Ovary (tissue), 9 donors: ENCODE data around the gene GAS6. TPM values are rescaled to one million over a fixed set of nuclear protein-coding genes. Genes with fewer than 3 reads are reported as not detected.

Source experiments
- DNase-seq, 5 donors: peaks; one replicate each; pipeline ENCODE4 v3.0.0-alpha.2; 2019 to 2020
- H3K27ac ChIP-seq, 2 donors: fragments of 200-600 bp; one replicate each; pipeline versions ENCODE4 v1.5.1 to v1.8.0; 2019 to 2022
- H3K27me3 ChIP-seq: fragments of 200-600 bp; one replicate; pipeline ENCODE4 v1.8.0; 2022
- H3K36me3 ChIP-seq: fragments of 200-600 bp; sonication (generic); one replicate; pipeline ENCODE4 v1.5.1; 2019
- H3K4me1 ChIP-seq: one replicate; pipeline ENCODE4 v1.8.1; 2013; ENCODE audit warnings: mild to moderate bottlenecking, moderate library complexity; ENCODE audit not compliant: insufficient read depth
- H3K4me3 ChIP-seq: fragments of 200-600 bp; sonication (generic); one replicate; pipeline ENCODE4 v1.5.1; 2017
- H3K9me3 ChIP-seq, 2 donors: fragments of 200-600 bp in 1 of 2; sonication (generic) in 1 of 2; one replicate each; pipeline versions ENCODE4 v1.5.1 to v1.8.1; 2013 to 2019; ENCODE audit warnings: mild to moderate bottlenecking in 1 of 2, moderate library complexity in 1 of 2
- EP300 ChIP-seq: sonication (generic); formaldehyde crosslinking; IDR thresholded peaks from one replicate; pipeline ENCODE4 v1.6.1; 2017; ENCODE audit warnings: antibody characterized with exemption
- POLR2A ChIP-seq: fragments of 450-650 bp; IDR thresholded peaks from one replicate; pipeline ENCODE4 v1.6.1; 2017; ENCODE audit warnings: antibody characterized with exemption, mild to moderate bottlenecking, moderate library complexity
- WGBS, 3 donors: extraction: QIAGEN DNeasy Blood & Tissue Kit in 1 of 3; methylation state at CpG; one replicate each; pipeline versions ENCODE4 v1.1.5 to v1.1.7; 2013 to 2017; 5-methylcytosine and 5-hydroxymethylcytosine counted together
- intact Hi-C, 4 donors: fragments of 100-400 bp; cut with DNase I; formaldehyde crosslinking; loops; one replicate each; pipeline versions ENCODE4 v1.11.0 to v1.15.1; 2022 to 2023
- polyA plus RNA-seq, 2 donors: library from polyadenylated mRNA; stranded (reverse); fragments of 200-250 nt in 1 of 2; fragments of 350-450 nt in 1 of 2; fragmentation: Illumina TruSeq in 1 of 2; extraction: RNeasy Lipid Tissue Mini Kit (QIAGEN cat#74804) in 1 of 2; gene quantifications; one replicate each; pipeline ENCODE4 v1.2.3, GENCODE V29; 2013 to 2014
- total RNA-seq, 7 donors: library from RNA; depleted of rRNA in 2 of 7; stranded (reverse); fragments of >200 nt in 2 of 7; fragmentation: NEBNext Ultra II Directional in 3 of 7; extraction: Animal tissue kit (Norgen Biotek cat#: 25700) in 3 of 7; gene quantifications; one replicate each; pipeline versions ENCODE4 v1.1.0 to v1.2.4, GENCODE V29; 2016 to 2023
- TF ChIP-seq, protein P1 (sequence below), 3 donors: fragments of 450-650 bp in 2 of 3; fragments of 200-600 bp in 1 of 3; IDR thresholded peaks; one replicate each; pipeline versions ENCODE4 v1.5.1 to v1.8.0; 2016 to 2022; ENCODE audit warnings: antibody characterized with exemption in 3 of 3, mild to moderate bottlenecking in 1 of 3
- donor health status: DM: no; HTN: no; CAD: no; lungs with moderate emphysema.
- donor health status: DM: no; HTN: no; CAD: no.
- donor health status: Bipolar disorder and iron deficiency.
- donor health status: DM: yes; HTN: yes; CAD: no.
- donor health status: DM: no; HTN: no; CAD: no.
- donor health status: DM: yes; HTN: yes; CAD: no.

Gene GAS6
- total and polyA plus RNA-seq, 9 donors: 44.9 to 336 (median 143) TPM

DNA sequence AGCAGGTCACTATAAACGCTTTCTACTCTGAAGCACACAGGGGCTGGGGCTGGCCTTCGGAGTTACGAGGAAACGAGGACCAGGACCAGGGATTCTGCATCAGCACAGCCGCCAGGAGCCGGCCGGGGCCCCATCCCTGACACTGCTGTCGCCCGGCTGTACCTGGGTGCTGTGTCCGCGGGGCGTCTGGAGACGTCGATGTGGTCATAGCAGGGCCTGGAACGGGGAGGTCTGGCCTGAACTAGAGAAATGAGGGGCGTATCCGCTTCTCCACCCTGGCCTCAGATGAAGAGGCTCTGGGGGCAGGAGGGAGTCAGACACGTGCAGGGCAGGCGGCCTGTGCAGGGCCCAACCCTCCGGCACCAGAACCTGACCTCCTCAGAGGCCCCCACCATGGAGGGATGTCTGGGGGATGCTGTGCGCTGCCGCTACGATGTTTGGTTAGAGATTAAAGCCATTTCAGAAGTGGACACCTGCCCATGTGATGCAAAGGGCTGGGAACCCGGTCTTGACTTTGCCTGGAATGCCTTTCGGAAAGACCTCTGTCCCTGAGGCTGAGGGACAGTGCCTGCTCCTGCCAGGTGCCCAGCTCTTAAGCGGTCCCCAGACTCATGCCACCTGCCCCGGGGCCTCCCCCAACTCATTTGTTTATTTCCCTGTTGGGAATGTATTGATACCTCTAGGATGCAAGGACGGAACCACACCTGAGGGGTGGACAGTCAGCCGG, 21.4 kb downstream of the GAS6 start:
- H3K9me3 ChIP-seq: no peaks in the 10 kb centered on the region
- no peaks in the 10 kb centered on the region for H3K27me3 ChIP-seq
- H3K36me3 ChIP-seq: no peaks in the 10 kb centered on the region
- 90 to 97% (median 95%) methylated on average over 29 of the region's 29 CpGs for WGBS, 3 donors
- peaks cover 17% of the 10 kb centered on the region for H3K4me1 ChIP-seq
- TF ChIP-seq EP300 (no peak), POLR2A (no peak)
- TF ChIP-seq, protein P1, sequence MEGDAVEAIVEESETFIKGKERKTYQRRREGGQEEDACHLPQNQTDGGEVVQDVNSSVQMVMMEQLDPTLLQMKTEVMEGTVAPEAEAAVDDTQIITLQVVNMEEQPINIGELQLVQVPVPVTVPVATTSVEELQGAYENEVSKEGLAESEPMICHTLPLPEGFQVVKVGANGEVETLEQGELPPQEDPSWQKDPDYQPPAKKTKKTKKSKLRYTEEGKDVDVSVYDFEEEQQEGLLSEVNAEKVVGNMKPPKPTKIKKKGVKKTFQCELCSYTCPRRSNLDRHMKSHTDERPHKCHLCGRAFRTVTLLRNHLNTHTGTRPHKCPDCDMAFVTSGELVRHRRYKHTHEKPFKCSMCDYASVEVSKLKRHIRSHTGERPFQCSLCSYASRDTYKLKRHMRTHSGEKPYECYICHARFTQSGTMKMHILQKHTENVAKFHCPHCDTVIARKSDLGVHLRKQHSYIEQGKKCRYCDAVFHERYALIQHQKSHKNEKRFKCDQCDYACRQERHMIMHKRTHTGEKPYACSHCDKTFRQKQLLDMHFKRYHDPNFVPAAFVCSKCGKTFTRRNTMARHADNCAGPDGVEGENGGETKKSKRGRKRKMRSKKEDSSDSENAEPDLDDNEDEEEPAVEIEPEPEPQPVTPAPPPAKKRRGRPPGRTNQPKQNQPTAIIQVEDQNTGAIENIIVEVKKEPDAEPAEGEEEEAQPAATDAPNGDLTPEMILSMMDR (IDR thresholded peaks at IDR 0.05): no peak
- H3K4me3 ChIP-seq: no peak overlapping the region
- no peak overlapping the region for H3K27ac ChIP-seq
- DNase-seq: peak in 2 of 5 donors; percentile 23 to 28
- intact Hi-C loops: no loop called here

DNA sequence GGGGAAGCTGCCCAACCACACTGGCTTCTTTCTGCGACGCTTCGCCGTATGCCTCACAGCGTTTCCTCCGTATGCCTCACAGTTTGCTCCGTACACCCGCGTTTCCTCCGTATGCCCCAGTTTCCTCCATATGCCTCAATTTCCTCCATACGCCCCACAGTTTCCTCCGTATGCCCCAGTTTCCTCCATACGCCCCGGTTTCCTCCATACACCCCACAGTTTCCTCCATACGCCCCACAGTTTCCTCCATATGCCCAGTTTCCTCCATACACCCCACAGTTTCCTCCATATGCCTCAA, 22.6 kb downstream of the GAS6 start:
- Histone ChIP-seq H3K9me3 (no peaks in the 10 kb centered on the region), H3K4me1 (peaks cover 24% of the 10 kb centered on the region), H3K36me3 (no peaks in the 10 kb centered on the region), H3K27me3 (no peaks in the 10 kb centered on the region), H3K27ac (no peak overlapping the region), H3K4me3 (no peak overlapping the region)
- no peak for TF ChIP-seq POLR2A
- no peak for TF ChIP-seq EP300
- TF ChIP-seq, protein P1 (IDR thresholded peaks at IDR 0.05): no peak
- DNase-seq: no peak
- intact Hi-C loops: no loop called here
- WGBS, 3 donors: 82 to 96% (median 87%) methylated on average over 15 of the region's 15 CpGs

DNA sequence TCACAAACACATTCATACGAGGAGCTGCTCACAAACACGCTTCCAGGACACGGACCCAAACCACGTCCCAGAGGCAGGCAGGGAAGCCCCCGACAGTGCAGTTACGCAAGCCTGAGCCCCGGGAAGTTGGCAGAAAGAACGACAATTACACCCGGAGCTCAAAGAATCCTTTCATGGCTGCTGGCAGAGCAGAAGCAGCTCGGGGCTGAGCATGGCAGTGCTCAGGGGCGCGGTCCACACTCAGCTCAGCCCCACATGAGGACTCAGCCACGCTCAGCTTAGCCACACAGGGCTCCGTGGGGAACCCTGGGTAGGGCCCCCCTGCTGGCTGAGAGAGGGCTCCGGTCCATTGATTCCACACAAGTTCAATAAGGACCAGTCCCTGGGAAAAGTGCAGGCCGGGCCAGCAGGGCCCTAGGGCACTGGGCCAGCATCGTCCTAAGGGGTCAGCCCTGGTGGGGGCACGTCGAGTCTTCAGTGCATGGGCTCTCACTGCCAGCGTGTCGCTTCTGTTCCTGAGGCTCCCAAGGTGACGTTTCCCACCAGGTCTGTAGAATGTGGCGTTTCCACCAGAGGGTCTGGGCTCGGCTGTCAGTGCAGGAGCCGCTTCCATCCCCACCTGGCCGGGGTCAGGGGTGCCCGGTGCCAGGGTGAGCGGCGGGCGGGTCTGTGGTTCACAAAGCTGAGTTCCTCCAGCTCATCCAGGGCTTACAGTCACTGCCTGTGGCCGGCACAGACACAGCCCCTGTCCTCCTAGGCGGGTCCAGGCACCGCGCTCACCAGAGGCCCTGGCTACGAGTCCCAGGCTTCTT, 23.1 kb downstream of the GAS6 start:
- Histone ChIP-seq H3K4me1 (peaks cover 24% of the 10 kb centered on the region), H3K9me3 (no peaks in the 10 kb centered on the region), H3K27me3 (no peaks in the 10 kb centered on the region), H3K27ac (peak overlapping the region in 1 of 2 donors; percentile 8), H3K4me3 (no peak overlapping the region), H3K36me3 (no peaks in the 10 kb centered on the region)
- no peak for TF ChIP-seq EP300
- TF ChIP-seq, protein P1 (IDR thresholded peaks at IDR 0.05): no peak
- no peak for TF ChIP-seq POLR2A
- peak in 2 of 5 donors; percentile 16 to 36 for DNase-seq
- intact Hi-C loops: no loop called here
- 77 to 88% (median 87%) methylated on average over 27 to 35 of the region's 35 CpGs for WGBS, 3 donors

DNA sequence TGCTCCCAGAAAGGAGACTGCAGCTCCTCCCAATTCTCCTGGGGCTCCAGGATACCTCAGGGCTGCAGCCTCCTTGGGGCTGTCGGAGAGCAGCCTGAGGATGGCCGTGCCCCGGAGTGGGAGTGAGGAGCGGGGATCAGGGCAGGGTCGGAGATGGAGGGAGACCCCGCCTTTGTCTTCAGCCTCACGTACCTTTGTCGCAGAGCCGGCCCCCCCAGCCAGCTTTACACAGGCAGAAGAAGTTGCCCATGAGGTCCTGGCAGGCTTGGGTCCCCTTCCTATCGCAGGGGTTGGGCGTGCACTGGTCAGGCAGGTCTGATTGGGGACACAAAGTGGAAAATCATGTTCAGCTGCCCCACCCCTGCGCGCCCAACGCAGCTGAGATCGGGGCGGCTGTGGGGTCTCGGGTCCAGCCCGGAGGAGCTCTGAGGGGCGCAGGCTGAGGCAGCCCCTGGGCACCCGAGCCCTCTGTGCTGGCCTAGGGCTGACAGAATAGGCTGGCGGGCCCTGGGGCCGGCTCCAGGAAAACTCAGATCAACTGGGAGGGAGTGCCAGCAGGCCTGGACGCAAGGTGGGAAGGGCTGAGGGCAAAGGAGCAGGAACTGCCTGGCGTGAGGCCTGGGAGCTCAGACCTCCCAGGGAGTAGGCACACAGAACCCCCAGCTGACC, 24.2 kb downstream of the GAS6 start:
- TF ChIP-seq EP300 (no peak), POLR2A (no peak)
- TF ChIP-seq, protein P1 (IDR thresholded peaks at IDR 0.05): no peak
- peaks cover 24% of the 10 kb centered on the region for H3K4me1 ChIP-seq

More for the DNA sequence above, 24.2 kb downstream of the GAS6 start:
- Histone ChIP-seq H3K36me3 (no peaks in the 10 kb centered on the region), H3K27me3 (no peaks in the 10 kb centered on the region), H3K27ac (peak overlapping the region in 1 of 2 donors; percentile 8), H3K4me3 (no peak overlapping the region), H3K9me3 (no peaks in the 10 kb centered on the region)
- DNase-seq: peak in 2 of 5 donors; percentile 12 to 41
- intact Hi-C loops: no loop called here
- 88 to 93% (median 91%) methylated on average over 24 of the region's 24 CpGs for WGBS, 3 donors
